Left hindlimb (tissue), 1 donor: ENCODE results near the gene SERPINB12.
A peak's percentile ranks its signal among the peaks of the same experiment; 100 is the strongest.

Experiments
- DNase-seq: peaks from one replicate; pipeline ENCODE4 v3.0.0-alpha.2; 2018

The SERPINB12 gene, protein sequence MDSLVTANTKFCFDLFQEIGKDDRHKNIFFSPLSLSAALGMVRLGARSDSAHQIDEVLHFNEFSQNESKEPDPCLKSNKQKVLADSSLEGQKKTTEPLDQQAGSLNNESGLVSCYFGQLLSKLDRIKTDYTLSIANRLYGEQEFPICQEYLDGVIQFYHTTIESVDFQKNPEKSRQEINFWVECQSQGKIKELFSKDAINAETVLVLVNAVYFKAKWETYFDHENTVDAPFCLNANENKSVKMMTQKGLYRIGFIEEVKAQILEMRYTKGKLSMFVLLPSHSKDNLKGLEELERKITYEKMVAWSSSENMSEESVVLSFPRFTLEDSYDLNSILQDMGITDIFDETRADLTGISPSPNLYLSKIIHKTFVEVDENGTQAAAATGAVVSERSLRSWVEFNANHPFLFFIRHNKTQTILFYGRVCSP

DNA sequence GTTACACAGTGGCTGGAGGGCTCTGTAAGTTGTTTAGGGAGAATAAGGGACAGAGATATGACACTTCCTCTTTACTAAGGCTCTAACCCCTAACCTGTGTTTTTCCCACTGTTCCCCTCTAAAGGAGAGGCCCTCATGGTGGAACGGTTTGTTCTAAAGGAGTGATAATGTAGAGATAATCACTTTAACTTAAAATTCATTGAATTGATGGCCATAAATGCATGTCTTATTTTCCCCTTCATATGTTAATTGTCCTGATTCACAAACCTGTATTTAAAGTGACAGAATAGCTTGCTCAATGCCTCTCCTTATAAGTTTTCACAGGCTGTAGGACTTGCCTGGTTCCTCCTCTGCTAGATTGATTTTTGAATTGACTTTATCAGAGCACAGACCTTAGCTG, at the start of gene SERPINB12:
Gene SERPINB12, plus strand, starts transcription at position 301 of the 400 bp plus-strand sequence. CDS start 13,791 bp downstream, outside the sequence.
- DNase-seq = no peak

DNA sequence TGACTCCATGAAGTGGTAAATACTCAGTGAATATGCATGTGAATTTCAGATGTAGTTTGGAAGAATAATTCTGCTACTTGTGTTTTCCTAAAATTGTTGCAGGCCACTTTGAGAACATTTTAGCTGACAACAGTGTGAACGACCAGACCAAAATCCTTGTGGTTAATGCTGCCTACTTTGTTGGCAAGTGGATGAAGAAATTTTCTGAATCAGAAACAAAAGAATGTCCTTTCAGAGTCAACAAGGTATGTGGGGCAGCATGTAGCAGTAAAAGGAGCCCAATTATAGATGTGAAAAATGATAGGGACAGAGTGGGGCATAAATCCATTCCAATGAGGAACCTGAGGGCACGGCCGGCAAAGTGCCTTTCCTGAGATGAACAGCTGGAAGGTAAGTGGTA, 49.3 kb upstream of the SERPINB12 start:
- DNase-seq = no peak

DNA sequence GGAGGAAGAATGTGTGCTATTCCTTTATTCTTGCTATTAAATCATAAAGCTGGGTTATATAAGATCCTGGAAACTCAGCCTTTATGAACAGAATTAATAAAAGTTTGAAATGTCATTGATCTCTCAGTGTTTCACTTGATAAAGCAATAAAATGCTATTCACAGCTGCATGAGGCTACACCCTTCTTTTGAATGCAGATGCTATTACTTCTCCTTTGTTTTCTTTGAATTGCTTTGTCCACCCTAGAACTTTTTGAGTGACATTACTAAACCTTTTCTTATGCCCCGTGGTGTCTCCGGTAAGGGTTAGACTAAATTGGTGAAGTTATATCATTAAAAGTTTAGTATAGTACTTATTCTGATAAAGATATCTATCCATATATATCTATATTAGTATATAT, 46.5 kb upstream of the SERPINB12 start:
- DNase-seq = no peak

DNA sequence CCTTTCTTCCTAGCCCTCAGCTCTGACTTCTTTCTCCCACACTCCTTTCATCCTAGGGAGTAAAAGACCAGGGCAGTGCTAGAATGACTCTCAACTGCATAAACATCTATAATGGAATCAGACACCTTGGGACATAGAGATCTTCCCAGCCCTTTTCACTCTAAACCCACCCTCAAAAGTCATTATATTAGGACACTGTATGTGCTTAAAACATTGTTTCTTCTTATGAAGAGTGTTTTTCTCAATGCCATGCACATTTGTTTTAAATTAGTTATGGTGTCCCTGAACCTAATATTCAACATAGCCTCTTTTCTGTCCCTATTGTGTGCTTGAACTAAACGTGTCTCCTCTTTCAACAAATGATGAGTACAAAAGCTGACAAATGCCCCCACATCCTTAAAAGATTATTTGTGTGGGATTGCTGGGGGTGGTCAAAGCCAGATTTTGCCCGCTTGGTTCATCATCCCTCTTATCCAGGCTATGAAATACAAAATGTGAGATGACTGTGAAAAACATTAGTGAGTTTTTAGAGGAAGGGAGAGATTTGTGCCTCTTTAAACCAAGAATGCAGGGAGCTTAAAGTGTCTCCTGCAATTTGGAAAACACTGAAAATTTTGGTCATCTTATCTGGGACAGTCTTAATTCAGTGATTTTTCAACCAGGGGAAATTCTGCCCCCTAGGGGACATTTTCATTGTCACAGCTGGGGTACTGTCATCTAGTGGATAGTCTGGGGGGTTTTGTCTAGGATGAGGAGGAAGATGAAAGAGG, 36.4 kb upstream of the SERPINB12 start:
- DNase-seq = no peak

DNA sequence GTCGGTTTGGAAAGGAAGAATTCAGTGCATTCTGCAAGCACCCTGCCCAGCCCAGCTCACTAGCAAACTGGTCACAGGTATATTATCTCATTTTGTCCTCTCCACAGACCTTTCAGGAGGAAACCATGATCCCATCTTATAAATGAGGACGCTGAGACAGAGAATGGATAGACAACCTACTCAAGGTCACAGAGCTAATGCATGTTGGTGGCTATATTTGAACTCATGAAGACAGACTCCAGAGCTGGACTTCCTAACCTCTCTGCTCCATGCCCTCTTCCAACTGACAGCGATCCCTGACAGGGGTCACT, 35.9 kb upstream of the SERPINB12 start:
- DNase-seq = no peak

DNA sequence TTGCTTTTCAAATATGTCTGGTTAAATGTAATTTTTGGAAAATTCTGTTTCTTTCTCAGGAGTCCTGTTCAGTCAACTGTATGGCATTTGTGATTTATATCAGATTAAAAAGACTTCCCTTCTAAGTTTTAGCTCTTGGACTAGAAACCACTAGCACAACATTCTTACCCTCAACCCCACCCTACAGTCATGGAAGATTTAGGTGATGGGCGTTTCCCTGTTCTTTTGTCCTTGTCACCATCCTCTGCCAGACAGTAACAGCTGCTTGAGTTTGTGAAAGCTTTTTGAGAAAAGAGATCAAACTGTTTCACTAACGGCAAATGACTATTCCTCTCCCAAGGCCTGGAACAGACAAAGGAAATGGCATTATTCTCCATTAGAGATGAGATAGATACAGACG, 33.6 kb upstream of the SERPINB12 start:
- no peak for DNase-seq

DNA sequence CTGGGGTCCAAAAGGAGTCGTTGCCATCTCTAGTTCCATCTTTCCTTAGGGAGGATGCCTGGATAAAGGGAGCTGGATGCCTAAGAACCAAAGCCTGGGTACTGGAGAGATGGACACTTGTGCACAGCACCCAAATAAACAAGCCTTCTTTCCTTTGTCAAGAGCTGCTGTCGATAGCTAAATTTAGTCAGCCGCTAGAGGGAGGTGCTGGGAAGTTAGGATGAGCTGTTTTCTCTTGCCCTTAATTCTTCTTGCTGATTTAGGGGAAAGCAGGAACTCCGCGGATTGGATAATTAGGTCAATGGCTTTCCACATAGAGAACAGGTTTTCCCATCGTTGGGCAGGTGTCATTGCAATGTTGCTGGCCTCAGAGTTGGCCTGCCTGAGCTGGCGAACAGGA, 30.9 kb upstream of the SERPINB12 start:
- no peak for DNase-seq

DNA sequence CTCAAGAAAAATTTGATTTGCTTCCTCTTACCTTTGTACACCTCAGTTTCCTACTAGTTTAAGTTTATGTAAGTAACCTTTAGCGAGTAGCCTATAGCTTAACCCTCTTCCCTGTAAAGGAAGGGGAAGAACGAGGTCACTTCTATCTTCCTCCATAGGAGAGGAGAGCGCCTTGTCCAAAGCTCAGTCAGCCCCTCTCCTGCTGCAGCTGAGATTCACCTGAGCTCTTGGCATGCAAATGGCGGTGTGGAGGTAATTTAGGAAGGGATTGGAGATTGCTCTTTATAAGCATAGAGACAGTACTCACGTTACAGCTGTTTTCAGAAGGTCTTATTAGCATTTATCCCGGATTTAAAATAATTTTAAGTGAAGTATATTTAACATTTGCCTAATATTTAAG, 27.8 kb upstream of the SERPINB12 start:
- DNase-seq = no peak

DNA sequence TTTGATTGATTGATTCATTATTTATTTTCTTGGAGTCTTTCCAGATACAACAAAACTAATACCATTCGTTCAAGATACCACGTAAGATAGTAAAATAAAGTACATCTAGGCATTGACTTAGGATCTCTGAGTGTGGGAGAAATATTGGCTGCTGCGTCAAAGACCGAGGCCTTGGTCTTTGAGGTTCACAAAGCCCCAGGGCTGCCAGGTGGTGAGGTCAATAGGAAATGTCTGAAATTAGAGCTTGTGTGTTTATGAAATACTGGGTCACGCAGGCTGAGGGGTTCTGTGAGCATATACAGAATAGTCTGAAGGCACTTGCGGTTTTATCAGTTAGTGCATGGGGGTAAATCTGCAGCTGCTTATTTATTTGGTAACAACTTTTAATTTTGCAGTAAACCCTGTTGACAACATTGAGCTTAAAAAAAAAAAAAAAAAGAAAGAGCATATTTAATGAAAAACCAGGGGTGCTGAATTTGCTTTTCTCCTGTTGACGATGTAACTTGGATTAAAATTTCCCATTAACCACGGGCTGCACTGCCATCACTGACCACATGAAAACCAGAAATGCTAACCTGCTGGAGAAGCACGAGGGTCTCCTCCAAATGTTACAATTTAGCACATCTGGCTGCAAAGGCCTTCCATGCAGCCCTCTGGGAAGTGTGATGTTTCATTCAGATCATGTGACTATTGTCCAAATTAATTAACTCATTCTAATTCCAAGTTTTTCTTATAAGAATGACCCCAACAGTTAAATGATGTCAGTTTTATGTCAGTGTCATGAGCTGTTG, 27.1 kb upstream of the SERPINB12 start:
- DNase-seq = no peak

DNA sequence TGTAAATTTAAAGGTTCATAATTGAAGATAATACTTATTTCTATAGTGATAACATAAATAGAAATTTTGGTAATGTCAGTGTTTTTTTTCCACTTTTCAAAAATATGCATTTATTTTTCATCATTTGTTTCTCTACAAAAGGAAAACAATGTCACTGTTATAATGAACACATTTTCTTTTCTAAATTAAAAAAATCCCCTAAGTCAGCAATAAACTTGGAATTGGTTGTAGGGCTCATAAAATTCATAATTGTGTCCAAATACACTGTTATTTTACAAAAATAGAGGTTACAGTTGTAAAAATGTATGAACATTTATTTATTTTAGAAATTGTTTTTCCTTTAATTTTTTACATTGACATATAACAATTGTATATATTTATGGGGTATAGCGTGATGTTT, 26.4 kb upstream of the SERPINB12 start:
- DNase-seq = no peak

DNA sequence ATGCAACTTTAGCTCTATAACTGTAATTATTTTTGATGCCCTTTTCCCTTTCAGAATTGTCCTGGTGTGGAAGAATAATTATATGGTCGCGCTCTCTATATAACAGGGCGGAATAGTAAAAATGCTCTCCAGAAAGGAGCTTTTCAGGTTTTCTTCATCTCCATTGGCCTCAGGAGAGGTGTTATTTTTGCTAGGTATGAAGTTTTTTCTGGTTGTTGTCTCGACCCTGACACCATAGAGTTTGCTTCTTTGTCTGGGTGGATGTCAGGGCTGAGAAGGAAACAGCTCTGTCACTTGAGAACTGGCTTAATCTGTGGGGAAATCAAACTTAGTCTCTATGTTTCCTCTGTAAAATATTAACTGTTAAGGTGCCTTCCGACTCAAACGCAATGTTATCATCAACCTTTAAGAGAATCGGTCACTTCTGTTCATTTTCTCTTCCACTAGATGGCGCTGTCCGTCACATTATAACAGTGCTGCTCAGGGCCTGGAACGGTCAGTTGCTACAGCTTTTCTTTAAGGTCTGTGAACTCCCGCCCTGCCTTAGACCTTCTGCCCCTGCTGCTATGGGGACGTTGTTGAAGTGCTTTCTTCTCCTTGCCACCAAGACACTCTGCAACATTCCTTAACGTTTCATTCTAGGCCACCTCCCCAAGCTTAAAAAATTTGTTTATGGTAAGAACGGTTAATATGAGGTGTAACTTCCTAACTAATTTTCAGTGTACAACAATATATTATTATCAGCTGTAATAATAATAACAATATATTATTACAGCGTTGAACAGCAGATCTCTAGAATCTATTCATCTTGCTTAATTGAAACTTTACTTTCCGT, 23.8 kb upstream of the SERPINB12 start:
- DNase-seq = peak; percentile 49

DNA sequence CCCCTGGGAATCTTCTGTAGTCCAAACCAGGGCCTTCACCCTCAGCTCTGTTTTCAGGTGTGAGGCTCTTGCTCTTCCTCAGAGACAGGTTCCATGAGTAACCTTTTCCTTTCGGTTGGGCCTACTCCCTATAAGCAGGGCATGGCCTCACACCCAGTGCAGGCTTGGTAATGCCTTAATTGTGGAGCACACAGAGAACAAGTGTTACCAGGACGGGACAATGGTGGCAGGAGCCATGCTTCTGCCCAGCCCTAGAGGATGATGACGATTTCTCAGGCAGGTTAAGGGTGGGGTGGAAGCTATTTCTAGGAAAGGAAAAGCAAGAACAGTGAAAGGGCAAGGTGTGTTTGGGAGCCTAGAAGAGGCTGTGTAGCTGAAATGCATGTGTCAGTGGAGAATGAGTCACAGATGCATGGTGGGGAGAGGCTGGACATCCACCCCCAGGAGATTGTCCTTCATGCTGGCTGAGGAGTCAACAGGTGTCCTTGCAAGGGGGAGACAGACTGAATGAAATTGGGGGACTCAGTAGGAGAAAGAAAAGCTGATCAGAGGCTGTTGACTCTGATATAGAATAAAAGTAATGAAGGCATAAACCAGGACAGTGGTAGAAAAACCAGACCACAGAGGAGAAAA, 22.0 kb upstream of the SERPINB12 start:
- DNase-seq = no peak

DNA sequence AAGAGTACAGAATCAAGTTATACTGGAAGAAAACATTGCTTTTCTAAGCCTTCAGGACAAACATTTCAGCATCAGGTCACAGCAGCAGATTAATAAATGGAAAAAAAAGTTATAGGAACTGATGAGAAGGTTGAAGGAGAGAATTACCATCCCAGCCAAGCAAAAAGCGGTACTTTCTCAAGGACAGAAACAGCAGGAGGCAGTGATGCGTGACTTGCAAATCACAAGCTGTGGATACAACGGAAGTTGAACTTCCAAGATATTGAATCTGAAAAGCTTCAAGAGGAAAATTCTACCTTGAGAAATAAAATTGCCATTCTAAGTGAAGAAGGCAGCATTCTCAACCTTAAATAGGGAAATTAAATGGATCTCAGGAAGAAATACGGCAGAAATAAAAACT, 18.5 kb upstream of the SERPINB12 start:
- DNase-seq = no peak

DNA sequence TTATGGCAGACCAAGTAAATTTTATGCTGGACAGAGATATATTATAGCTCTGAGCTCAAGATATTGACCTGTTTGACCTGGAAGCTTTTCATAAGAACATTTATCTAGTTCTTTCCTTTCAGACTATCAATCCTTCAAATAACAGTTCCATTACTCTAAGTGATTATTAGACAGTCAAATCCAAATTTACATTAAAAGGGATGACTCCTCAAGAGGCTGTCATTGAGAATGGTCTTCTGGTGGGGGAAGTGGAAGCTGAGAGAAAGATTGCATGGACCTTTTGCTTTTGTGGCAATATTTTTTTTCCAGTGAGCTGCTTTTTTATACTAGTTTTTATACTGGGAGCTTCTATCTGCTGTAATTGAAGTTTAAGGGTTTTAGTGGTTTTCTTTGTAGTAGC, 14.9 kb upstream of the SERPINB12 start:
- DNase-seq = no peak

DNA sequence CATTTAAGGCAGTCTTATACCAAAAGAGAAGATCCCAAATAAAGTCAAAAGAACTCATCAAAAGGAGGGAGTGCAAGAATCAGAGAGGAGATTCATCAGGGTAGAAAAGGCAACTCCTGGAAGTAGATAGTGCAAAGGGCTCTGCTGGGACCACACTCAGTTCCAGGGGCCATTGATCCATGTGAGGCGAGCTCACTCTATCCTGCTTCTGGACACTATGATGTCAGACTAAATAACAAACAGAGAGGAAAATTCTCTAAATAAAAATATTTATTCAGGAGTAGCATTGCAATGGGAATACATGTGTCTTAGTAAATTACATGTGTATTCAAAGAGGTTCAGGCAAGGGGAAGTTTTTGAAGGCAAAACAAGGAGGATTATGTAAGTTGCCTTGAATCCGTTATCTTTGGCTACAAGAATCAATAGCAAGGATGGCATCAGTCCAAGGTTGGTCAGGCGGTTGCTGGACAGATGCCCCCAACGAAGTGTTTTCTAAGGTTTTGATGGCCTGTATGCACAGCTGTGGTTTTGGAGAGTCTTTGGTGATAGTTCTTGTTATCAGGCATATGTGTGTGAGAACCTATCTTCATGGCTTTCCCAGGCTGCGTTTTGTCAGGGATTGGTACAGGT, 13.2 kb upstream of the SERPINB12 start:
- DNase-seq = no peak

DNA sequence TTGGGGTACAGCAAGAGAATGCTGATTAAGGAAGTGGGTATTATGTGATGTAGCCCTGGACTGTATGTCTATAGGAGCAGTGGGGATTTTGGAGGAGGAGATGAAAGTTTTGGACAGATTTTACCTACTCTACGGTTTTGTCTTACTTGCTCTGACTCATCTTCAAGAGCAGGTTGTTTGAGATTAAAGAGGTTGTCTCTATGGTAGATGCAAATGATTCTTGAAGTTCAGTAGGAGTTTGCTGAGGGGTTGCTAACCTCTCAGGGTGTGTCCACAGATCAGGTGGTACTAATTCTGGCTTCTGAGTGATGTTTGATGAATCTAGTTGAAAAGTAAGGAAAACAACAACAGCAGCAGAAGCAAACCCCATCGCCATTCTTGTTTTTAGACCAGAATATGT, 9.7 kb upstream of the SERPINB12 start:
- no peak for DNase-seq

DNA sequence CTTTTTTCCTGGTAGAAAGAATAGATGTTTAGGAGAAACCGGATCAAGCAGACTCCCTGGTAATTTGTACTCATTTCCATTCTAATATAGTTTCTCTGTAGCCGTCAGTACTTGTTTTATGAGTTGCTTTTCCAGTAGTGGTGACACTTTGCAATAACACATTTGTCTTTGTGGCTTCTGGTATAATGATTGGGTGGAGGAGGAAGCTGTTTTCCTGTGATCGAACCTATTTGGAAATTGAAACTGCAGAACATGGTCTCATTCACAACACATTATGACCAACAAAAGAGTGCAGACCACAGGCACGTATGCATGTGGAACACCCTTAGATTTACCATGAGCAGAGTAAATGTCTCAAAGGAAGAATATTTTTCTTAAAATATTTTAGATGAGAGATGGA, 7.6 kb upstream of the SERPINB12 start:
- no peak for DNase-seq

DNA sequence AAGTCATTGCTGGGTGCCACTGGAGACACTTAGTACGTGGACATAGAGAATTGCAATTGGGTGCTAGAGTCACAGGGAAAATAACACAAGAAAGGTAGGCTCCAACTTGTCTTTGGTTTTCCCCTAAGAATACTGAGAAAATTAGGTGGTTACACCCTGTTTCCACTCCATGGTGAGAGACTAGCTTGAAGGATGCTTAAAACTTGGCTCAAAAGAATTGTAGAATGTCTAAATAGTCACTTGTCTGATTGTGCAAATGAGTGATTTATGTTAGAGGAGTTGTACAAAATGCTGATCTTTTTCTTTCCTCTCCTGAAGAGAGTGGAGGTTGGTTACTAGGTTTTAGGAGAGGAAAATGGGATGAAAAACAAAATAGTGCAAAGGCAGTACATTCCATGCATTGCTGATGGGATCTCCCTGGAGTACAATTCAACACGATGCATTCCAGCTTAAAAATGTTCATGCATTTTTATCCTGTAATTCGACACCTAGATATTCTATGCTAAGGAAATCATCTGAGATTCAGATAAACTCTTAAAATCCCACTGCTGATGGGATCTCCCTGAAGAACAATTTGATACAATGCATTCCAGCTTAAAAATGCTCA, 2.2 kb upstream of the SERPINB12 start:
- DNase-seq = no peak

DNA sequence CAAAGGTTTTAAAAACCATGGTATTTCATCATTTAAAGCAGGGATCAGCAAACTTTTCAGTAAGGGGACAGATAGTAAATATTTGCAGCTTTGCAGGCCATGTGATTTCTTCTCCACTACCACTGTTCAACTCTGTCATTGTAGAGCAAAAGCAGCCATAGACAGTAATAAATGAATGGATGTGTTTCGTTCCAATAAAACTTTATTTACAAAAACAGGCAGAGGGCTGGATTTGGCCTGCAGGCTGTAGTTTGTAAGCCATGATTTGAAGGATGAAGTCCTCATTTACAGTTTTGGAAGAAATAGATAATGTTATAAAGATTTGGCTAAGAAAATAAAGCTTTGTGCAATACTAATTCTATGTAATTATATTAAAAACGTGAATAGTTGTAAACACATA, 1.8 kb downstream of the SERPINB12 start:
- DNase-seq = no peak

DNA sequence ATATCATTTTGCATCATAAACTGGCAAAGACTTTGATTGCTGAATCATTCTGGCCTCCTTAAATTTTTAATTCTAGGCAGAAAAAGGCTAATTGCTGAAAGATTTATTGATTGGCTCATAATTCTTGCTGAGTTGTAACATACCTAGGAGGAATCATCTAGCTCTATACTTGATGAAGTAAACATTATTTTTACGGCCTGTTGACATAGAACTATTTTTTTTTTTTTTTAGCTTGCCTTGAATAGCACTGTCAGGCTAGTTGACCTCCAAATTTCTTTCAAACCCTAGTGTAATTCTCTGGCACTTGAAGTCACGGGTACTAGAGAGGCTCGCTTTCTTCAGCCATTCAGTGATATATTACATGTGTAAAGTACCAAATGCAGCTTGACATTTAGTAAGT, 2.8 kb downstream of the SERPINB12 start:
- no peak for DNase-seq

DNA sequence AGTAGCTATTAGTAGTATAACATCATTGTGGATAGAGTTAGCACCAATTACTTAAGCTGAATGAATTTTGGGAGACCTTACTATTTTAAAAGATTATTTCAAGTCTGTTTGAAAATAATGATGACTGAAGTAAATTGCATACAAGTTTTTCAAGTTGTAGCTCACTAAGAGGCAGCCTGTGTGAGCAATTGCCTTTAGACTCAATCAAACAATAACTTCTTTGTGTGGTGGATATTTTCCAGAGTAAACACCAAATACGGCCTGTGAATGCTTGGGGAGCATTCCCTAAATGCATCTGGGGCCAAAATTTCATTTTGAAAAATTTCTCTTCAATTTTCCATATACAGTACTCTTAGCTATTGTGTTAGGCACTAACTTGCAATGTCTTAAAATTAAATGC, 7.9 kb downstream of the SERPINB12 start:
- no peak for DNase-seq
